Measurements from ENCODE around the gene TESK2.

Gene TESK2, protein sequence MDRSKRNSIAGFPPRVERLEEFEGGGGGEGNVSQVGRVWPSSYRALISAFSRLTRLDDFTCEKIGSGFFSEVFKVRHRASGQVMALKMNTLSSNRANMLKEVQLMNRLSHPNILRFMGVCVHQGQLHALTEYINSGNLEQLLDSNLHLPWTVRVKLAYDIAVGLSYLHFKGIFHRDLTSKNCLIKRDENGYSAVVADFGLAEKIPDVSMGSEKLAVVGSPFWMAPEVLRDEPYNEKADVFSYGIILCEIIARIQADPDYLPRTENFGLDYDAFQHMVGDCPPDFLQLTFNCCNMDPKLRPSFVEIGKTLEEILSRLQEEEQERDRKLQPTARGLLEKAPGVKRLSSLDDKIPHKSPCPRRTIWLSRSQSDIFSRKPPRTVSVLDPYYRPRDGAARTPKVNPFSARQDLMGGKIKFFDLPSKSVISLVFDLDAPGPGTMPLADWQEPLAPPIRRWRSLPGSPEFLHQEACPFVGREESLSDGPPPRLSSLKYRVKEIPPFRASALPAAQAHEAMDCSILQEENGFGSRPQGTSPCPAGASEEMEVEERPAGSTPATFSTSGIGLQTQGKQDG

DNA sequence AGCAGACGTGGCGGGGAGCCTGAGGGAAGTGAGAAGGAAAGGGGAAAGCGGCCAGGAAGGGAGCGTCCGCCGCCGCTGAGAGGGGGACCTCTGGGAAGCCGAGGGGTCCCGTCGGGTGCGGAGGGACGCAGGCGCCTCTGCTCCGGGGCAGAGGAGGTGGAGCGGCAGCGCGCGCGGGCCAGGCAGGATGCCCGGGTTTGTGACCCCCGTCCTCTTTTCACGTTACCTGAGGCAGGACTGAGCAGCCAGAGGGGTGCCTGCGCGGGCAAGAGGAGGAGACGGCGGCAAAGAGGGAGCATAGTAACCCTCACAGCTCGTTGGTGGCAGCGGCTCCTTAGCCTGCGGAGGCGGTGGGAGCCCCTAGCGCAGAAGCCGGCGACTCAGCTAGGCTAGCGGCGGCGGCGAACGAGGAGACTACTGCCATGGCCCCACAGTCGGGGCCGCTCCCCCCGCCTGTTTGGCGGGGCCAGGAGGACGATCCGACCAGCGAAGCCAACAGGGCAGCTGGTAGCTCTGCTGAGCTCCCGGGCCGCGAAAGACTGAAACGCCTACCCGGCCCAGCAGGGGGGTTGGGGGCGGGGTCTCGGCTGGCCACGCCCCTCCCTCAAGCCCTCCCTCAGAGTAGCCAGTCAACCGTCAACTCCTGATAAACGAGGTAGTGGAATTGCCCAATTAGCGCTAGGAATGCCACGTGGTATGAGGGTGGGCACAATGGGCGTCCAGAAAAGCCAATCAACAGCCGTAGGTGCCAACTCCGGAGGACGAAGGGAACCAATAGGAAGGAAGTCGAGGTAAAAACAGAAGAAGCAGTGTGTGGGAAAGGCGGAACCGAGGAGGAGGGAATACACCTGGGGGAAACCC, at the start of gene TESK2:
TSS of gene TESK2 (minus strand) at position 538 of the 861 bp plus-strand sequence. CDS start 33,378 bp downstream, outside the sequence.
- TF ChIP-seq CTCF (IDR thresholded peaks at IDR 0.05; ENCODE audit: extremely low read depth, insufficient read depth, missing control alignments): no peak
- in situ Hi-C loops (cut with MboI; ENCODE audit: low pct_unique_long_range_greater_than_20kb, low sequenced_read_pairs, unreplicated experiment): loop anchor here (5.0 to 25.0 kb wide), 2 partner anchors 134 to 479 kb away; partner anchors contain the start of genes HECTD3 and UROD
- peak; percentile 95 for DNase-seq (ENCODE audit: low spot score)

GRCh38 chr1:45536886-45537285, 45.9 kb upstream of the TESK2 start:
- DNase-seq (ENCODE audit: low spot score): no peak
- in situ Hi-C loops (cut with MboI; ENCODE audit: low pct_unique_long_range_greater_than_20kb, low sequenced_read_pairs, unreplicated experiment): no loop called here

DNA sequence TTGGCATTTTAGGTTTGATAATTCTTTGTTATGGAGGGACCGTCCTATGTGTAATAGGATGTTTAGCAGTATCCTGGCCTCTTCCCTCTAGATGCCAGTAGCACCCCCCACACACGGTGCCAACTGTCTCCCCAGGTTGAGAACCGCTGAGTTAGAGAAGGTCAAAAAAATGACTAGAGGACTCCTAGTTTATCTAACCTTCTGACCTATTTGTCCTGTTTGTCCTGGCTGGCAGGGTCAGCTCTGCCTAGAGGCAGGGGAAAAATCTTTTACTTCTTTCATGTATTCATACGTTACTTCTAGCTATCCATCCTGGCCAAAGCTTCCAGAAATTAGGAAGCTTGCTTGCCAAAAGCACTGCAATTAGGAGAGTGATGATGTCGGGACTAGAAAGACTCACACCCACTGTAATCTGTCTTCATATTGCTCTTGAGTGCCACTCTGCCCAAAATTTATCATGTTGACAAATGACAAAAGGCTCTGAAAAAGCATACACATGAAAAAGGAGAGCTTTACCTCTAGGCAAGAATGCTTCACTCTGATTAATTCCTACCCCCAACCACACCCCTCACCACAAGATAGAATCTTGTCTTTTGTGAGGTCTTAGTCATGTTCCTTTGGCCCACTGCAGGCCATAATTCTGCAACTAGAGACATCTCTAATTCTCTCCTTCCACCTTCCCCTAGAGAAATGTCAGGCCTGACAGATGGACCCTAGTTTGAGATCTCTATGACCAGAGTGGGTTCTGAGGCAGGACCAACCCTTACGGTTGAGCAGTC, 45.2 kb upstream of the TESK2 start:
- DNase-seq (ENCODE audit: low spot score): no peak
- TF ChIP-seq CTCF (IDR thresholded peaks at IDR 0.05; ENCODE audit: extremely low read depth, insufficient read depth, missing control alignments): no peak
- in situ Hi-C loops (cut with MboI; ENCODE audit: low pct_unique_long_range_greater_than_20kb, low sequenced_read_pairs, unreplicated experiment): no loop called here

More at GRCh38 chr1:45536886-45537285, 45.9 kb upstream of the TESK2 start:
- TF ChIP-seq CTCF (IDR thresholded peaks at IDR 0.05; ENCODE audit: extremely low read depth, insufficient read depth, missing control alignments): no peak

- in situ Hi-C loops (cut with MboI; ENCODE audit: low pct_unique_long_range_greater_than_20kb, low sequenced_read_pairs, unreplicated experiment): no loop called here
- TF ChIP-seq CTCF (IDR thresholded peaks at IDR 0.05; ENCODE audit: extremely low read depth, insufficient read depth, missing control alignments): no peak
- DNase-seq (ENCODE audit: low spot score): no peak
These were observed 40.9 kb upstream of the TESK2 start for GRCh38 chr1:45531873-45532272.

- no peak for DNase-seq (ENCODE audit: low spot score)
- no peak for TF ChIP-seq CTCF (IDR thresholded peaks at IDR 0.05; ENCODE audit: extremely low read depth, insufficient read depth, missing control alignments)
- in situ Hi-C loops (cut with MboI; ENCODE audit: low pct_unique_long_range_greater_than_20kb, low sequenced_read_pairs, unreplicated experiment): no loop called here
These were observed 39.7 kb upstream of the TESK2 start for GRCh38 chr1:45530632-45531135.
